Activated CD4-positive, alpha-beta T cell treated with anti-CD3 and anti-CD28 coated beads for 36 hours (primary cell): Measurements from ENCODE around the gene DSN1. TPM values are rescaled to one million over a fixed set of nuclear protein-coding genes. Genes with fewer than 3 reads are reported as not detected.
A peak's percentile ranks its signal among the peaks of the same experiment; 100 is the strongest.

Experiments
- ATAC-seq: fragments of 200-7000 bp; cut with Tn5 transposase; one replicate; pipeline ENCODE4 v1.10.0; 2021; ENCODE audit warnings: mild to moderate bottlenecking, moderate library complexity
- CTCF ChIA-PET: fragments of 350-600 bp; sonication (Branson Sonifier 250); formaldehyde crosslinking; loops from one replicate; lab custom pipeline; 2021; ENCODE audit warnings: antibody characterized with exemption; lab: Charles Lee
- POLR2A ChIA-PET: fragments of 350-600 bp; sonication (Branson Sonifier 250); formaldehyde crosslinking; loops from one replicate; lab custom pipeline; 2021; ENCODE audit warnings: antibody characterized with exemption, inconsistent platforms; lab: Charles Lee
- DNase-seq: peaks from one replicate; pipeline ENCODE4 v3.0.0-alpha.2; 2020
- H3K27ac Mint-ChIP-seq: one replicate; pipeline ENCODE4 v1.8.0; 2021; ENCODE audit warnings: mixed read lengths
- H3K27me3 Mint-ChIP-seq: one replicate; pipeline ENCODE4 v1.8.0; 2021; ENCODE audit warnings: mixed read lengths
- H3K36me3 Mint-ChIP-seq: one replicate; pipeline ENCODE4 v1.8.0; 2021; ENCODE audit warnings: low read depth, mixed read lengths
- H3K4me1 Mint-ChIP-seq: one replicate; pipeline ENCODE4 v1.8.0; 2021; ENCODE audit warnings: mixed read lengths
- H3K4me3 Mint-ChIP-seq: one replicate; pipeline ENCODE4 v1.8.0; 2021; ENCODE audit warnings: mild to moderate bottlenecking, moderate library complexity, mixed read lengths
- H3K9me3 Mint-ChIP-seq: one replicate; pipeline ENCODE4 v1.8.0; 2021; ENCODE audit warnings: low read depth, mixed read lengths
- intact Hi-C, 2 experiments: fragments of 100-400 bp; cut with DNase I in 1 of 2; cut with micrococcal nuclease in 1 of 2; formaldehyde crosslinking; loops; one replicate each; pipeline versions ENCODE4 v1.14.2 to v1.15.1; 2022 to 2024; cut with DNase I, micrococcal nuclease
- total RNA-seq, 2 experiments: library from RNA; stranded (reverse); gene quantifications; one replicate each; pipeline ENCODE4 v1.2.3, GENCODE V29; 2021

Gene DSN1
- total RNA-seq, 2 experiments from 2014 or later, result 20.4 to 20.7 TPM

DNA sequence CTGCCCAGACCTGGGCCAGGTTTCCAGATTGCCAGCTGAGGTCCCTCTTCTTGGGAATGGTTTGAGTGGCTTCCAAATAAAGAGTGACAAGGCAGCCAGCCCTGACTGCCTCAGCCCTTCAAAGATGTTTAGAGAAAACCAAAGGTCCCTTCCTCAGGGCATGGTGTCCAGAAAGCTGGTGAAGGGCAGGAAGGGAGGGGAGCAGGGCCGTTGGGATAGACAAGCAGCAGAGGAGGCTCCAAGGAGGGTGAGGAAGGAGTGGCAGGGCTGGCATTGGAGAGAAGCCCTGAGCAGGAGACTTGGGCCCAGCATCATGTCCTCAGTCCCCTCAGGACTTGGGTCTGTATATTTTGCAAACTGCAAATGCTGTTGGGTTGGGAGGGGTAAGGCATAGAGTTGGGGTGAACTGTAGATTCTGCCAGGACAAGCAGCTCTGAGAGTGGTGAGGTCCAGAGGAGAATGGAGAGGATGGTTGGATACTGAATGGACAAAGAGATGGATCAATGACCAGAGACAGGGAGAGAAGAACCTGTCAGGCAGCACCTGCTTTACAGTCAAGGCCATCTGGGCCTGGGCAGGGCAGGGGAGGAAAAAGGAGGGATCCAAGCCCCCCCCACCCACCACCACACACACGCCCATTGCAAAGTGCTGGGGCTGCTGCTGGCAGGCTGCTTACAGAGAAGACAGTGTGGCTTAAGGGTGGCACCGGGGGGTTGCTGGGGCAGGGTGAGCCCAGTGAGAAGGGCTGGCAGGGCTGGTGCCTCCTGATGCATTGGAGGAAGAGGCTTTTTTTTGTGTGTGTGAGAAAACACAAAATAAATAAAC is 5.5 kb upstream of the DSN1 start:
- no peak for DNase-seq
- no peak for ATAC-seq
- Mint-ChIP-seq H3K4me3 (no peak overlapping the region), H3K9me3 (no peaks in the 10 kb centered on the region), H3K27me3 (no peaks in the 10 kb centered on the region), H3K36me3 (no peaks in the 10 kb centered on the region), H3K4me1 (no peaks in the 10 kb centered on the region), H3K27ac (no peak overlapping the region)
- CTCF ChIA-PET, result interaction anchor here (0.6 to 1.3 kb wide), 2 partner anchors 9 to 35 kb away, joined by 3 to 4 read pairs; no protein-coding TSS in a partner anchor
- intact Hi-C loops, result loop anchor here in 1 of 2 experiments (10.0 kb wide), 2 partner anchors 824 to 1004 kb away; partner anchors contain the start of genes PHF20 and SCAND1
- POLR2A ChIA-PET, result no interaction called here

DNA sequence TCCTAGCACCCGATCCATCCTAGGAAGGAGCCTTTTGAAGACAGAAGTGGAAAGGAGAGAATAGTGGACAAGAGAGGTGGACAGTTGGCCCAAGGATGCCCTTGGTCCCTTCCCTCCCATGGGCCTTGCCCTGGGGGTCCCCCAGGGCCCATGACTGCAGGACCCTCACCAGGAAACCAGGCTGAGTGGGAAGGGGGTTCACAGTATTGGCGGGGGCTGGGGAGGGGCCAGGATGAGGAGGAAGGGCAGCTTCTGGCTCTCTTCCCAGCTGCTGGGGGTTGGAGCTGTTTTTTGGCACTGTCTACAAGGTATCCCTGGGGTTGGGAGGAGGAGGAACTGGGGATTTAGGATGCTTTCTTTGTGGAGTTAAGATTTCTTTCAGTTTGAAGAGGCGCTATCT is 4.0 kb upstream of the DSN1 start:
- H3K36me3 Mint-ChIP-seq, result peaks cover 1% of the 10 kb centered on the region
- no peak overlapping the region for H3K4me3 Mint-ChIP-seq
- no peak for DNase-seq
- POLR2A ChIA-PET, result no interaction called here
- intact Hi-C loops, result loop anchor here in 1 of 2 experiments (10.0 kb wide), 2 partner anchors 823 to 1003 kb away; partner anchors contain the start of genes PHF20 and SCAND1
- no peaks in the 10 kb centered on the region for H3K27me3 Mint-ChIP-seq
- no peaks in the 10 kb centered on the region for H3K9me3 Mint-ChIP-seq
- peaks cover 4% of the 10 kb centered on the region for H3K4me1 Mint-ChIP-seq
- H3K27ac Mint-ChIP-seq, result no peak overlapping the region
- CTCF ChIA-PET, result no interaction called here
- no peak for ATAC-seq

DNA sequence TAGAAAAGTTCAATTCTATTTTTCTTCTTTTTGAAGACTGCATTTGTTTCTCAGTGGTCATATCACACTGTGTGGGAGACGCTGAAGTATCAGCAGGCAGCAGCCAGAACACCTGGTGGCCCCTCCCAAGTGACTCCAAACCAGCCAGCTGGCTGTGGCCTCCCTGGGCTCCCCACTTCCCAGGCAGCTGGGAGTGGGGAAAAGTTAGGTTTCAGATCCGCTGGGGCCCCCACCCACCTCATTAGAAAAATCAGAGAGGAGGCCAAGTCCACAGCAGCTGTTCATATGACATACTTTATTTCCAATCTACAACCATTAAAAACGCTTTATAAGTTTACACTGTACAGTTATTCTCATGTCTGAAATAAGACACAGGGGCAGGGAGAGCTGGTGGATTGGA is 3.6 kb upstream of the DSN1 start:
- Mint-ChIP-seq H3K4me1 (peaks cover 8% of the 10 kb centered on the region), H3K36me3 (peaks cover 1% of the 10 kb centered on the region), H3K27me3 (no peaks in the 10 kb centered on the region), H3K4me3 (no peak overlapping the region), H3K9me3 (no peaks in the 10 kb centered on the region), H3K27ac (no peak overlapping the region)
- POLR2A ChIA-PET, result no interaction called here
- intact Hi-C loops, result loop anchor here in 1 of 2 experiments (10.0 kb wide), 2 partner anchors 822 to 1002 kb away; partner anchors contain the start of genes PHF20 and SCAND1
- DNase-seq, result no peak
- no peak for ATAC-seq
- CTCF ChIA-PET, result interaction anchor here (0.6 kb wide), 1 partner anchor 20 kb away, joined by 3 read pairs; no protein-coding TSS in a partner anchor

DNA sequence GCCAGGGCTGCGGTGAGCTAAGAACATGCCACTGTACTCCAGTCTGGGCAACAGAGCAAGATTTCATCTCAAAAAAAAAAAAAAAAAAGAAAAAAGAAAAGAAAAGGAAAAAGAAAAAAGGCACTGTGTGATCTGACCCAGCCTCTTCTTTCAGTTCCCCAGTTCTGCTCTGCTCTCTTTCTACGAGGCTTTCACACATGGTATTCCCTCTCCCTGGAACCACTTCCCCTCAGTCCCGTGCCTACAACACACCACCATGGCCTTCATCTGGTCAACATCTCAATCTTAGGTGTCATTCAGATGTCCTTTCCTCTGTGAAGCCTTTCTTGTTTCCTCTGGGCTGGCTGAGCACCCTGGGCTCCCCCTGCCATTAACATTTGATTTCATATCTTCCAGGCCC is 2.3 kb upstream of the DSN1 start:
- H3K27ac Mint-ChIP-seq, result no peak overlapping the region
- ChIA-PET CTCF (interaction anchor here (0.6 to 1.2 kb wide), 3 partner anchors 21 to 1144 kb away, joined by 3 to 4 read pairs (median 3); no protein-coding TSS in a partner anchor), POLR2A (no interaction called here)
- ATAC-seq, result no peak
- H3K4me3 Mint-ChIP-seq, result no peak overlapping the region
- peaks cover 13% of the 10 kb centered on the region for H3K4me1 Mint-ChIP-seq
- H3K9me3 Mint-ChIP-seq, result no peaks in the 10 kb centered on the region
- peaks cover 1% of the 10 kb centered on the region for H3K36me3 Mint-ChIP-seq
- no peak for DNase-seq
- no peaks in the 10 kb centered on the region for H3K27me3 Mint-ChIP-seq
- intact Hi-C loops, result loop anchor here in 1 of 2 experiments (10.0 kb wide), 2 partner anchors 821 to 1001 kb away; partner anchors contain the start of genes PHF20 and SCAND1

DNA sequence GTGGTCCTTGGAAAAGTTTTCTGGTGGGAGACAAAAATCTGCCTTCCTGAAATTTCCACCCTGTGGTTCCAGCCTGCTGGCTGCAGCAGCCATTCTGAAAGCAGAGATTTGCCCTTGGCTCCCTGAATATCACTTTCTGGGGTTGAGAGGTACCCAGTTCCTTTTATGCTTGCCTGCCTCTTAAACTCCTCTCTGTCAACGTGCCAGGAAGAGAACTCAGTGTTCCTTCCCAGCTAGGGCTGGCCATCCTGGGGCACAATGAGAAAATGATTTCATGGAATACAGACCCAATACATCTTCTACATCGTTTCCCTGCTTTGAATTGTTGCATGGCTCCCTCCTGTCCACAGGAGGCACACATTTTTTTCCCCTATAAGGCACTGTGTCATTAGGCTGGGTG is 1.6 kb upstream of the DSN1 start:
- no peak overlapping the region for H3K27ac Mint-ChIP-seq
- CTCF ChIA-PET, result interaction anchor here (0.7 to 1.2 kb wide), 2 partner anchors 11 to 21 kb away, joined by 4 read pairs; no protein-coding TSS in a partner anchor
- DNase-seq, result no peak
- no peaks in the 10 kb centered on the region for H3K27me3 Mint-ChIP-seq
- intact Hi-C loops, result loop anchor here in 1 of 2 experiments (10.0 kb wide), 2 partner anchors 820 to 1000 kb away; partner anchors contain the start of genes PHF20 and SCAND1
- no peaks in the 10 kb centered on the region for H3K9me3 Mint-ChIP-seq
- no peak for ATAC-seq
- H3K4me3 Mint-ChIP-seq, result no peak overlapping the region
- H3K4me1 Mint-ChIP-seq, result peaks cover 13% of the 10 kb centered on the region
- H3K36me3 Mint-ChIP-seq, result peaks cover 1% of the 10 kb centered on the region
- POLR2A ChIA-PET, result interaction anchor here (0.9 kb wide), 1 partner anchor 171 kb away, joined by 3 read pairs; no protein-coding TSS in a partner anchor

DNA sequence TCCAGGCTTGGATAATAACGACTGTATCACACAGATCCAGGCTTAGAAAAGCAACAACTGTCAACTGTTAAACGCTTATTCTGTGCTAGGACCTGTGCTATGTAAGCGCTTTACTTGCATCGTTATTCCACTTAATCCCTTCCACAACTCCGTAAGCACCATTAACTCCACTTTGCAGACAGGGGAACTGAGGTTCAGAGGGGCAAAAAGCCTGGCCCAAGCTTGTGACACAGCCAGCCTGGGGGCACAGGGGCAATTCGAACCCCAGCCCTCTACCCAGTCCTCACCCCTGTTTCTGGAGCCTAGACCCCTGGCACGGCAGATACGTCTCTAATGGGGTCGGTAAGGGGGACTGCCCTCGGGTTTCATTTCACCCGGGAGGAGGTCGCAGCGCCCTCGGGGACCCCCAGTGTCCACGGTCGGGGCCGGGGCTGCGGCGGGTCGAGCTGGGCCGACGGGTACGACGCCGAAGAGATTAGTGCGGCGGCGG is 411 bp downstream of the DSN1 start:
- ChIA-PET POLR2A (interaction anchor here (0.7 kb wide), 1 partner anchor 405 kb away, joined by 7 read pairs; no protein-coding TSS in a partner anchor), CTCF (interaction anchor here (0.7 to 1.6 kb wide), 14 partner anchors 12 to 142 kb away, joined by 3 to 16 read pairs (median 3); partner anchors contain the start of gene SLA2)
- peaks cover 4% of the 10 kb centered on the region for H3K36me3 Mint-ChIP-seq
- no peaks in the 10 kb centered on the region for H3K27me3 Mint-ChIP-seq
- H3K9me3 Mint-ChIP-seq, result no peaks in the 10 kb centered on the region
- peaks cover 13% of the 10 kb centered on the region for H3K4me1 Mint-ChIP-seq
- peak overlapping the region; percentile 97 for H3K27ac Mint-ChIP-seq
- H3K4me3 Mint-ChIP-seq, result peak overlapping the region; percentile 79
- intact Hi-C loops, result loop anchor here in 1 of 2 experiments (1.0 to 10.0 kb wide), 11 partner anchors 27 to 998 kb away; partner anchors contain the start of genes AAR2, NDRG3, PHF20 and RAB5IF
- DNase-seq (no peak), ATAC-seq (peak; percentile 0)

DNA sequence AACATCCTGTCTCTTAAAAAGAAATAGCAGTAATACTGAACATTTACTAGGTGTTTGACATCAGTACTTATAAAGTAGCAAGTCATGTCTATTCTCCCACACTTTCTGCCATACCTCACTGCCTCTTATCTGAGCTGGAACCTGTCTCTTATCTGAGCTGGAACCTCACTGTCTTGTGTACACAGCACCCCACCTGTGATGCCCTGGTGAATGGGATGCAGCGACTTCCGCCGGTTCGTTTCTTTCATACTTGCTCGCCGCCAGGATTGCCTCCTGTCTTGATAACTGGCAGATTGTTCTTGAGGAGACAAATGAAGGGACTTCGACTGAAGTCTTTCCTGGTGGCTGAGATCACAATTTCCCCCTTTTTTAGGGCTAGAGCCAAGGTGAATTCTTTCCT is 2.9 kb downstream of the DSN1 start:
- no peaks in the 10 kb centered on the region for H3K27me3 Mint-ChIP-seq
- no peak for ATAC-seq
- H3K27ac Mint-ChIP-seq, result no peak overlapping the region
- intact Hi-C loops, result loop anchor here in 1 of 2 experiments (5.0 to 10.0 kb wide), 4 partner anchors 117 to 996 kb away; partner anchors contain the start of genes AAR2, PHF20 and SCAND1
- no peak overlapping the region for H3K4me3 Mint-ChIP-seq
- no peaks in the 10 kb centered on the region for H3K9me3 Mint-ChIP-seq
- no peak for DNase-seq
- peaks cover 13% of the 10 kb centered on the region for H3K4me1 Mint-ChIP-seq
- peaks cover 11% of the 10 kb centered on the region for H3K36me3 Mint-ChIP-seq
- ChIA-PET POLR2A (no interaction called here), CTCF (interaction anchor here (0.9 to 1.7 kb wide), 4 partner anchors 8 to 37 kb away, joined by 3 to 5 read pairs (median 4); partner anchors contain the start of gene NDRG3)

DNA sequence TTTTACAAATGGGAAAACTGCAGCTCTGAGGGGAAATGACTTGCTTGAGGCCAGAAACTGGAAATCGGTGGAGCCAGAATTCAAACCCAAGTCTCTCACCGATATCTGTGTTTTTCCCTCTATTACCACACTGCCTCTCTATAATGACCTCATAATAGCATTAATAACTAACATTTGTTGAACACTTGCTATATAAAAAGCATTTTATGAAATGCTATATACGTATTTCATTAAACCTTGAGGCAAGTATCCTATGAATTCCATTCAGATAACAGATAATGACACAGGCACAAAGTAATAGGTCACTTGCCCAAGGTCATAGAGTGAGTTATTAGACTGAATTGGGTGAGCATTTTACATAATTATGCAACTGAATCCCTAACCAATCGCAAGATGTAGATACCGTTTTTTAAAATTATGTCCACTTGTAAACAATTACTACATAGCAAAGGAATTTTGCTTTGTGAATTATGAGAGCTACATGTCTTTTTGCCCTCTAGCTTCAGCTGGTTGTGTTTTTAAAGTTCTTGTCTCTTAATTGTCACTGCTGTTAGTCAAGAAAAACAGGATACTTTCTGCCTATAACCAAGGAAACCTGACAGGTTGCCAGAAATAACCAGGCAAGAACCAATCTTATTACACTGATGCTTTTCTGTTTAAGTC is 4.7 kb downstream of the DSN1 start:
- Mint-ChIP-seq H3K4me3 (no peak overlapping the region), H3K27ac (no peak overlapping the region), H3K9me3 (no peaks in the 10 kb centered on the region), H3K36me3 (peaks cover 14% of the 10 kb centered on the region), H3K27me3 (no peaks in the 10 kb centered on the region), H3K4me1 (peaks cover 13% of the 10 kb centered on the region)
- ATAC-seq, result no peak
- no peak for DNase-seq
- ChIA-PET POLR2A (no interaction called here), CTCF (interaction anchor here (0.8 to 1.7 kb wide), 5 partner anchors 14 to 156 kb away, joined by 3 to 4 read pairs (median 3); partner anchors contain the start of gene NDRG3)
- intact Hi-C loops, result no loop called here

DNA sequence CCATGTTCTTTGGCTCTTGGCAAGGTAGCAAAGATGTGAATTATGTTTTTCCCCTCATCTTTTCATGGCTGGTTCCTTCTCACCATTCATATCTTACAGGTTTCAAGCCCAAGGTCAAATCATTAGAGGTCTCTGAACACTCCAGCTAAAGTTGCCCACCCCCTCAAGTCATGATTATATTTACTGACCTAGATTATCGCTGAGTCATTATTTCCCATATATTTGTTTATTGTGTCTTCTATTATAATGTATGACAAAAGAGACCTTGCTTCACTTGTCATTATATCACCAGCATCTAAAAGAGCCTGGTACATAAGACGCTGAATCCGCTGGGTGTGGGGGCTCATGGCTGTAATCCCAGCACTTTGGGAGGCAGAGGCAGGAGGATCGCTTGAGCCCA is 12.4 kb downstream of the DSN1 start:
- no peaks in the 10 kb centered on the region for H3K27me3 Mint-ChIP-seq
- DNase-seq (no peak), ATAC-seq (no peak)
- ChIA-PET POLR2A (no interaction called here), CTCF (no interaction called here)
- intact Hi-C loops, result no loop called here
- H3K4me3 Mint-ChIP-seq, result no peak overlapping the region
- peaks cover 16% of the 10 kb centered on the region for H3K36me3 Mint-ChIP-seq
- no peaks in the 10 kb centered on the region for H3K4me1 Mint-ChIP-seq
- no peaks in the 10 kb centered on the region for H3K9me3 Mint-ChIP-seq
- H3K27ac Mint-ChIP-seq, result no peak overlapping the region

DNA sequence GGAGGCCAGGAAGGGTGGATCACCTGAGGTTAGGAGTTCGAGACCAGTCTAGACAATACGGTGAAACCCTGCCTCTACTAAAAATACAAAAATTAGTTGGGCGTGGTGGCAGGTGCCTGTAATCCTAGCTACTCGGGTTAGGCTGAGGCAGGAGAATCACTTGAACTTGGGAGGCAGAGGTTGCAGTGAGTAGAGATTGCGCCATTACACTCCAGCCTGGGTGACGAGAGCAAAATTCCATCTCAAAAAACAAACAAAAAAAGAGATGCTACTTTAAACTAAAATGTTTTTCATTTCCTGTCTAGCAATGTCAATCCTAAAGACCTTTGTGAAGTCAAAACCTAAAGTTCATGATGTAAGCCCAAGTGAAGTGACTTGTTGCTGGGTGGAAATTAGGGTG is 12.9 kb downstream of the DSN1 start:
- H3K36me3 Mint-ChIP-seq, result peaks cover 20% of the 10 kb centered on the region
- intact Hi-C loops, result no loop called here
- no peak for DNase-seq
- POLR2A ChIA-PET, result no interaction called here
- H3K4me3 Mint-ChIP-seq, result no peak overlapping the region
- H3K27me3 Mint-ChIP-seq, result no peaks in the 10 kb centered on the region
- no peak overlapping the region for H3K27ac Mint-ChIP-seq
- CTCF ChIA-PET, result no interaction called here
- no peaks in the 10 kb centered on the region for H3K4me1 Mint-ChIP-seq
- no peak for ATAC-seq
- no peaks in the 10 kb centered on the region for H3K9me3 Mint-ChIP-seq

DNA sequence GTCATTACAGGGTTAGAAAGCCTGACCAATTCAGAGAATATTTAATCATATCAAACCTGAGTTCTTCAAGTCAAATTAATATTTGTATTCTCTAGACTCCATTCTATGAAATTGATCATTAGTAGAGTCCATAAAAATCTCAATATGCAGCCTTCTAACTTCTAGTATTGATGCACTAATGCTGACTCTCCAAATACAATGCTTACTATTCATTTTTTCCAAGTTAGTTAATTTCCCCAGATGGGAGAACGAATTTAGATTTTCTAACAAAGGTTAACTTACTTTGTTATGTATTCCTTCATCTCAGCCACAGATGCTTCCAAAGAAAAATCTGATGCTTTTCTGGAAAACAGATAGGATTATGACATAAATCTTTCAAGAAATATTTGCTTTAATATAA is 15.3 kb downstream of the DSN1 start:
- H3K4me3 Mint-ChIP-seq, result no peak overlapping the region
- no peak overlapping the region for H3K27ac Mint-ChIP-seq
- H3K9me3 Mint-ChIP-seq, result no peaks in the 10 kb centered on the region
- ChIA-PET POLR2A (no interaction called here), CTCF (interaction anchor here (0.7 to 0.9 kb wide), 2 partner anchors 15 to 40 kb away, joined by 3 read pairs; partner anchors contain the start of gene DSN1)
- peaks cover 29% of the 10 kb centered on the region for H3K36me3 Mint-ChIP-seq
- H3K4me1 Mint-ChIP-seq, result no peaks in the 10 kb centered on the region
- ATAC-seq, result no peak
- DNase-seq, result no peak
- intact Hi-C loops, result no loop called here
- no peaks in the 10 kb centered on the region for H3K27me3 Mint-ChIP-seq
